Activated T-cell treated with anti-CD3 and anti-CD28 coated beads, Interleukin-2, amount 50 U/mL, for 72 hours (primary cell): Measurements from ENCODE around the gene GBA3. TPM values are rescaled to one million over a fixed set of nuclear protein-coding genes. Genes with fewer than 3 reads are reported as not detected.
A peak's percentile ranks its signal among the peaks of the same experiment; 100 is the strongest.

Source experiments
- ATAC-seq, 2 donors: fragments of 150-1000 bp; cut with Tn5 transposase; replicated peaks in 1 of 2; 2 replicates each; pipeline ENCODE4 v1.10.0; 2021; ENCODE audit warnings: moderate library complexity in 2 of 2, mild to moderate bottlenecking in 1 of 2
- DNase-seq, 2 donors: peaks; one replicate each; pipeline ENCODE4 v3.0.0; 2021 to 2022; ENCODE audit warnings: mixed read lengths in 1 of 2
- H3K27ac Mint-ChIP-seq: one replicate; pipeline ENCODE4 v1.8.0; 2022; ENCODE audit warnings: mild to moderate bottlenecking, moderate library complexity, mixed read lengths
- H3K27me3 Mint-ChIP-seq: one replicate; pipeline ENCODE4 v1.8.0; 2022; ENCODE audit warnings: low read depth, mixed read lengths
- H3K36me3 Mint-ChIP-seq, 2 donors: one replicate each; pipeline ENCODE4 v1.8.0; 2022; ENCODE audit warnings: mixed read lengths in 2 of 2, mild to moderate bottlenecking in 1 of 2; ENCODE audit not compliant: insufficient read depth in 2 of 2
- H3K4me1 Mint-ChIP-seq: one replicate; pipeline ENCODE4 v1.8.0; 2022; ENCODE audit warnings: low read depth, mixed read lengths
- H3K4me3 Mint-ChIP-seq, 2 donors: one replicate each; pipeline ENCODE4 v1.8.0; 2022; ENCODE audit warnings: mild to moderate bottlenecking in 2 of 2, mixed read lengths in 2 of 2, moderate library complexity in 2 of 2
- H3K9me3 Mint-ChIP-seq, 2 donors: one replicate each; pipeline ENCODE4 v1.8.0; 2022; ENCODE audit warnings: mixed read lengths in 2 of 2
- total RNA-seq, 2 donors: library from RNA; stranded (reverse); gene quantifications; one replicate each; pipeline ENCODE4 v1.2.3, GENCODE V29; 2022

The GBA3 gene
- total RNA-seq: not detected

- H3K27me3 Mint-ChIP-seq: peaks cover 20% of the 10 kb centered on the region
- H3K4me1 Mint-ChIP-seq: peaks cover 8% of the 10 kb centered on the region
- no peak within 1 kb of the TSS for H3K4me3 Mint-ChIP-seq
Measured at GRCh38 chr4:22692736-22693135, at the start of gene GBA3. Gene GBA3 (plus strand): TSS chr4:22692937.

GRCh38 chr4:22643952-22644351 is 48.8 kb upstream of the GBA3 start:
- H3K27me3 Mint-ChIP-seq: no peaks in the 10 kb centered on the region
- ATAC-seq (no peak), DNase-seq (no peak)
- H3K4me3 Mint-ChIP-seq: no peak overlapping the region
- peaks cover 6 to 7% of the 10 kb centered on the region in 2 donors for H3K9me3 Mint-ChIP-seq
- no peaks in the 10 kb centered on the region for H3K4me1 Mint-ChIP-seq
- H3K36me3 Mint-ChIP-seq: peaks cover 1 to 3% of the 10 kb centered on the region in 2 donors
- H3K27ac Mint-ChIP-seq: no peak overlapping the region

More at GRCh38 chr4:22692736-22693135, at the start of gene GBA3:
- no peaks in the 10 kb centered on the region for H3K36me3 Mint-ChIP-seq
- no peaks in the 10 kb centered on the region for H3K9me3 Mint-ChIP-seq
- ATAC-seq (no peak), DNase-seq (no peak)
- H3K27ac Mint-ChIP-seq: no peak within 1 kb of the TSS

- H3K36me3 Mint-ChIP-seq: peaks cover under 1 to 2% of the 10 kb centered on the region in 2 donors
- no peak for DNase-seq
- peaks cover 2 to 4% of the 10 kb centered on the region in 2 donors for H3K9me3 Mint-ChIP-seq
- H3K27ac Mint-ChIP-seq: no peak overlapping the region
- H3K4me3 Mint-ChIP-seq: no peak overlapping the region
- H3K4me1 Mint-ChIP-seq: no peaks in the 10 kb centered on the region
- no peak for ATAC-seq
- H3K27me3 Mint-ChIP-seq: no peaks in the 10 kb centered on the region
Measured at GRCh38 chr4:22645481-22646182, 47.1 kb upstream of the GBA3 start.

- peaks cover 7% of the 10 kb centered on the region for H3K4me1 Mint-ChIP-seq
- no peaks in the 10 kb centered on the region for H3K36me3 Mint-ChIP-seq
- H3K27me3 Mint-ChIP-seq: no peaks in the 10 kb centered on the region
- ATAC-seq: no peak
- DNase-seq: no peak
- peaks cover 0 to 2% of the 10 kb centered on the region in 2 donors for H3K9me3 Mint-ChIP-seq
- no peak overlapping the region for H3K27ac Mint-ChIP-seq
- no peak overlapping the region for H3K4me3 Mint-ChIP-seq
Measured at GRCh38 chr4:22648996-22649395, 43.7 kb upstream of the GBA3 start.

- no peaks in the 10 kb centered on the region for H3K36me3 Mint-ChIP-seq
- DNase-seq (no peak), ATAC-seq (no peak)
- peaks cover 11% of the 10 kb centered on the region for H3K4me1 Mint-ChIP-seq
- H3K9me3 Mint-ChIP-seq: peaks cover 0 to 2% of the 10 kb centered on the region in 2 donors
- no peak overlapping the region for H3K4me3 Mint-ChIP-seq
- H3K27ac Mint-ChIP-seq: no peak overlapping the region
- no peaks in the 10 kb centered on the region for H3K27me3 Mint-ChIP-seq
Measured at GRCh38 chr4:22650771-22651170, 42.0 kb upstream of the GBA3 start.

- Mint-ChIP-seq H3K4me1 (peaks cover 11% of the 10 kb centered on the region), H3K27ac (no peak overlapping the region), H3K9me3 (peaks cover 2 to 4% of the 10 kb centered on the region in 2 donors), H3K4me3 (no peak overlapping the region), H3K36me3 (no peaks in the 10 kb centered on the region), H3K27me3 (no peaks in the 10 kb centered on the region)
- DNase-seq (no peak), ATAC-seq (no peak)
Measured at GRCh38 chr4:22653752-22654151, 39.0 kb upstream of the GBA3 start.

GRCh38 chr4:22661443-22661842 is 31.3 kb upstream of the GBA3 start:
- Mint-ChIP-seq H3K27me3 (no peaks in the 10 kb centered on the region), H3K27ac (no peak overlapping the region), H3K4me3 (no peak overlapping the region), H3K4me1 (no peaks in the 10 kb centered on the region), H3K9me3 (peaks cover 2 to 4% of the 10 kb centered on the region in 2 donors), H3K36me3 (no peaks in the 10 kb centered on the region)
- DNase-seq (no peak), ATAC-seq (no peak)

- Mint-ChIP-seq H3K27ac (no peak overlapping the region), H3K4me3 (no peak overlapping the region), H3K9me3 (peaks cover 0 to 3% of the 10 kb centered on the region in 2 donors), H3K36me3 (peaks cover 0 to 1% of the 10 kb centered on the region in 2 donors), H3K27me3 (no peaks in the 10 kb centered on the region), H3K4me1 (peaks cover 47% of the 10 kb centered on the region)
- DNase-seq: no peak
- ATAC-seq: no peak
Measured at GRCh38 chr4:22667332-22667940, 25.3 kb upstream of the GBA3 start.

- no peak for ATAC-seq
- Mint-ChIP-seq H3K27ac (peak overlapping the region; percentile 38), H3K4me3 (peak overlapping the region in 1 of 2 donors; percentile 22)
Measured at GRCh38 chr4:22668301-22668700, 24.4 kb upstream of the GBA3 start.

GRCh38 chr4:22668702-22669101 is 24.0 kb upstream of the GBA3 start:
- H3K27ac Mint-ChIP-seq: peak overlapping the region; percentile 38
- peaks cover 0 to 3% of the 10 kb centered on the region in 2 donors for H3K9me3 Mint-ChIP-seq
- H3K4me1 Mint-ChIP-seq: peaks cover 59% of the 10 kb centered on the region
- no peaks in the 10 kb centered on the region for H3K27me3 Mint-ChIP-seq
- H3K36me3 Mint-ChIP-seq: peaks cover 0 to 1% of the 10 kb centered on the region in 2 donors
- ATAC-seq (no peak), DNase-seq (no peak)
- H3K4me3 Mint-ChIP-seq: peak overlapping the region; percentile 13 to 22

More at GRCh38 chr4:22668301-22668700, 24.4 kb upstream of the GBA3 start:
- no peak for DNase-seq
- no peaks in the 10 kb centered on the region for H3K27me3 Mint-ChIP-seq
- peaks cover 55% of the 10 kb centered on the region for H3K4me1 Mint-ChIP-seq
- H3K36me3 Mint-ChIP-seq: peaks cover 0 to 1% of the 10 kb centered on the region in 2 donors
- H3K9me3 Mint-ChIP-seq: peaks cover 0 to 3% of the 10 kb centered on the region in 2 donors

GRCh38 chr4:22670956-22671355 is 21.8 kb upstream of the GBA3 start:
- Mint-ChIP-seq H3K4me3 (no peak overlapping the region), H3K27me3 (no peaks in the 10 kb centered on the region), H3K27ac (no peak overlapping the region), H3K36me3 (peaks cover 0 to 1% of the 10 kb centered on the region in 2 donors), H3K9me3 (peaks cover 0 to 3% of the 10 kb centered on the region in 2 donors), H3K4me1 (peaks cover 70% of the 10 kb centered on the region)
- ATAC-seq (peak; percentile 85 to 92), DNase-seq (peak in 1 of 2 donors; percentile 6)

GRCh38 chr4:22672519-22672918 is 20.2 kb upstream of the GBA3 start:
- H3K9me3 Mint-ChIP-seq: peaks cover 0 to 1% of the 10 kb centered on the region in 2 donors
- H3K4me1 Mint-ChIP-seq: peaks cover 80% of the 10 kb centered on the region
- DNase-seq (no peak), ATAC-seq (peak; percentile 52 to 71)
- peak overlapping the region; percentile 6 to 61 for H3K4me3 Mint-ChIP-seq
- H3K36me3 Mint-ChIP-seq: peaks cover 0 to 1% of the 10 kb centered on the region in 2 donors
- no peaks in the 10 kb centered on the region for H3K27me3 Mint-ChIP-seq
- no peak overlapping the region for H3K27ac Mint-ChIP-seq

GRCh38 chr4:22672944-22673343 is 19.8 kb upstream of the GBA3 start:
- DNase-seq (no peak), ATAC-seq (peak in 1 of 2 donors; percentile 30)
- Mint-ChIP-seq H3K27me3 (no peaks in the 10 kb centered on the region), H3K36me3 (peaks cover 0 to 1% of the 10 kb centered on the region in 2 donors), H3K9me3 (peaks cover 0 to 1% of the 10 kb centered on the region in 2 donors), H3K27ac (no peak overlapping the region), H3K4me1 (peaks cover 76% of the 10 kb centered on the region), H3K4me3 (peak overlapping the region; percentile 6 to 61)
